ENCODE data around the gene FHOD3.
"Not testable (repeated sequence)": the region's sequence is repeated elsewhere in the genome, so short reads cannot be mapped to it uniquely, and the experiment has no call there.

FHOD3 gene

GRCh38 chr18:36533446-36534153 is 236.1 kb downstream of the FHOD3 start:
- DNase-seq = no peak
- TF ChIP-seq POLR2A (IDR thresholded peaks at IDR 0.05; ENCODE audit: low read length) (no peak), GATA1 (IDR thresholded peaks at IDR 0.05; ENCODE audit: low read depth, low read length) (no peak)

- no peak for TF ChIP-seq GATA1 (IDR thresholded peaks at IDR 0.05; ENCODE audit: low read depth, low read length)
- no peak for TF ChIP-seq POLR2A (IDR thresholded peaks at IDR 0.05; ENCODE audit: low read length)
- DNase-seq = no peak
Measured at GRCh38 chr18:36534154-36534688, 236.7 kb downstream of the FHOD3 start.

DNA sequence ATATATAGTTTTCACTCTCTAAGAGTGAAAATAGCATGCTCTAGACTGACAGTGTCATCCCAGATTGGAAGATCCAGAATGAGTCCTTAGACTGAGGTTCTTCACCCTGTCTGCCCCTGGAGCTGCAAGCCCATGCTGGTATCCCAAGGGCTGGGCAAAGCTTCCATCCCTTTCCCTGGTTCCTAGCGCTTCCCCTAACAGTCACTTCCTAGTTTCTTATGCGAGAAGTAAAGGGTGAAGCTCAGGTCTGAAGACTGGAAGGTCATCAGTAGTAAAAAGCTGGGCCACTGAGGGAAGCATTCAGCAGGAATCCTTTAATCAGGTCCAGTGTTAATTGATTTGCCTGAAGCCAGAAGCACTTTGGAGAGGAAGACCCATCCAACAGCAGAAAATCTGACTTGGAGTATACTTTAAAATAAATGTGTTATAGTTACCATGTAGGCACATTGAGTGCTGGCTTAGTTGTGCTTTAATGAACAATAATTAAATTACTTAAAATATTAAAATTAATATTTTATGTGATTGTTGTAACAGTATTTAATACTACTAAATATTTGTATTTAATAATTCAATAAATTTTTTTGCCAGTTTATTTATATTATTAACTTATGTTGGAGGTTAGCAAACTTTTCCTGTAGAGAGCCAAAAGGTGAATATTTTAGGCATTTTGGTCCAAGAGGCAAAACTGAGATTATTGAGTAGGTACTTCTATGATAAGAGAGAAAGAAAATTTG is 237.9 kb downstream of the FHOD3 start:
- TF ChIP-seq GATA1 (IDR thresholded peaks at IDR 0.05; ENCODE audit: low read depth, low read length) (no peak), POLR2A (IDR thresholded peaks at IDR 0.05; ENCODE audit: low read length) (no peak)
- no peak for DNase-seq

GRCh38 chr18:36536426-36536825 is 238.9 kb downstream of the FHOD3 start:
- TF ChIP-seq GATA1 (IDR thresholded peaks at IDR 0.05; ENCODE audit: low read depth, low read length) (no peak), POLR2A (IDR thresholded peaks at IDR 0.05; ENCODE audit: low read length) (no peak)
- DNase-seq = no peak

- no peak for DNase-seq
- no peak for TF ChIP-seq POLR2A (IDR thresholded peaks at IDR 0.05; ENCODE audit: low read length)
- no peak for TF ChIP-seq GATA1 (IDR thresholded peaks at IDR 0.05; ENCODE audit: low read depth, low read length)
Measured at GRCh38 chr18:36537289-36537688, 239.8 kb downstream of the FHOD3 start.

GRCh38 chr18:36539674-36540231 is 242.2 kb downstream of the FHOD3 start:
- no peak for DNase-seq
- no peak for TF ChIP-seq POLR2A (IDR thresholded peaks at IDR 0.05; ENCODE audit: low read length)
- no peak for TF ChIP-seq GATA1 (IDR thresholded peaks at IDR 0.05; ENCODE audit: low read depth, low read length)

GRCh38 chr18:36543030-36543429 is 245.5 kb downstream of the FHOD3 start:
- TF ChIP-seq GATA1 (IDR thresholded peaks at IDR 0.05; ENCODE audit: low read depth, low read length) (no peak), POLR2A (IDR thresholded peaks at IDR 0.05; ENCODE audit: low read length) (no peak)

DNA sequence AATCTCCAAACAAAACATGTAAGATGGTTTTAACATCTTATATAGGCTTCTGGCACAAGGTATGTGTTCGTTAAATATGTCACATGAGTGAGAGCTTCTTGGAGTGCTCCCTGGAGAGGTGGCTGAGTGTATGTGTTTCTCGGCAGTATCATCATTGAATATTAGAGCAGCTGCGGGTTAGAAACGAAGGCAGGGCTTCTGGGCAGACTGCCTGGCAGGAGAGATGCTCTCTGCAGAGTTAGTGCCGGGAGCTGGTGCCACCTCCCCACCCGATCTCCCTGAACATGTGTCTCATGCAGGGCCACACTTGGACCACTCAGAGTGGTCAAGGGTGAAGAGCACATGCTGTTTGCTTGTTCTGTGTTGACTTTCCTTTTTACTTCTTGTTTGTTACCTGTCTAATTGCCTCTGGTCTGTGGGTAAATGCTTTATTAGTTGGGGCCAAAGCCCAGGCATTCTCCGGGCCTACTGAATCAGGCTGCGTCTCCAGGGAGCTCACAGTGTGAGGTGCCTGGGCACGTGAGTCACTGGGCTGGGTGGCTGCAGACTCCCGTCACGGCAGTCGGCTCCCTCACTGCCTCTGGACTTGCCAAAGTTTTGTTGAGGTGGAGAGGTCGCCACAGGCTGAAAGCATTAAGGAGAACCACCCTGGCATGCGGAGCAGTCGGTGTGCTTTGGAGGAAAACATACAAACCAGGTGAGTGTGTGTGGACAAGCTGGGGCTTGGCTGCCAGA is 246.6 kb downstream of the FHOD3 start:
- no peak for TF ChIP-seq GATA1 (IDR thresholded peaks at IDR 0.05; ENCODE audit: low read depth, low read length)
- TF ChIP-seq POLR2A (IDR thresholded peaks at IDR 0.05; ENCODE audit: low read length) = no peak
- DNase-seq = no peak

More at GRCh38 chr18:36543030-36543429, 245.5 kb downstream of the FHOD3 start:
- no peak for DNase-seq

DNA sequence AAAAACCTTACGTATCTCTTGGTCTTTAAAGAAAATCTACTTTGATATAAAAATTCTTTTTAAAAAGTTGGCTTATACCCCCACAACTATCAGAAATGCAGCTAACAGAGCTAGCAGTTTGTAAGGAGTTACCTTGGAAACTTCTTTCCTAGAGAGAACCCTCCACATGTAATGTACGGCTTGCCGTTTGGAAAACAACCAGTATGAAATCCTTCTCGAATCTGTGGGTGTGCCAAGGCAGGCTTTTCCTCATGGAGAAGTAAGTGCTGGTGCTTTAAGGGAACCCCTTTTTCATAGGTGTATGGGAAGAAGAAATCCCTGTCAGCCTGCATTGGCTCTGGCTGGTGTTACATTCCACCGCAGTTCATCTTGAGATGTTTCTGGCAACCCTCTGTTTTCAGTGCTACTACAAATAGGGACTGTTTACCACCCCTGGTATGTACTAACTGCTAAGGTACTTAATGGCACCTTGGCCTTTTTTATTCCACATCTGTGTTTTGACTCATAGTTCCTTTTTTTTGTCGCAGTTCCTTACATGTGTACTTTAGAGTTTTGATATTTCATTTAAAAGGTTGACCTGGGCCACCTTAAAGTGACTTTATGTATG is 248.4 kb downstream of the FHOD3 start:
- no peak for TF ChIP-seq POLR2A (IDR thresholded peaks at IDR 0.05; ENCODE audit: low read length)
- no peak for TF ChIP-seq GATA1 (IDR thresholded peaks at IDR 0.05; ENCODE audit: low read depth, low read length)
- DNase-seq = no peak

GRCh38 chr18:36546876-36547275 is 249.4 kb downstream of the FHOD3 start:
- no peak for DNase-seq
- no peak for TF ChIP-seq POLR2A (IDR thresholded peaks at IDR 0.05; ENCODE audit: low read length)
- TF ChIP-seq GATA1 (IDR thresholded peaks at IDR 0.05; ENCODE audit: low read depth, low read length) = no peak

GRCh38 chr18:36547544-36547943 is 250.0 kb downstream of the FHOD3 start:
- DNase-seq = no peak
- TF ChIP-seq GATA1 (IDR thresholded peaks at IDR 0.05; ENCODE audit: low read depth, low read length) (no peak), POLR2A (IDR thresholded peaks at IDR 0.05; ENCODE audit: low read length) (no peak)

DNA sequence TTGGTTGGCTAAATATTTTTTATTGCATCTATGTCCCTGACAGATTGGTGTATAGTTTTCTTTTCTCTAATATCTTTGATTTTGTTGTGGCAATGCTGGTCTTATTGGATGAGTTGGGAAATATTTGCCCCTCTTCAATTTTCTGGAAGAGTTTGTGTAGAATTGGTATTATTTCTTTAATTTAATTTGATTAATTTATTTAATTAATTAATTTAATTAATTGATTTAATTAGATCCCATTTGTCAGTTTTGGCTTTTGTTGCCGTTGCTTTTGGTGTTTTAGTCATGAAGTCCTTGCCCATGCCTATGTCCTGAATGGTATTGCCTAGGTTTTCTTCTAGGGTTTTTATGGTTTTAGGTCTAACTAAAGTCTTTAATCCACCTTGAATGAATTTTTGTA is 253.8 kb downstream of the FHOD3 start:
- DNase-seq = not testable (repeated sequence)

GRCh38 chr18:36558234-36558633 is 260.7 kb downstream of the FHOD3 start:
- DNase-seq = no peak
- TF ChIP-seq GATA1 (IDR thresholded peaks at IDR 0.05; ENCODE audit: low read depth, low read length) (no peak), POLR2A (IDR thresholded peaks at IDR 0.05; ENCODE audit: low read length) (no peak)
